ENCODE measurements around the gene FBXL7.

GRCh38 chr5:15864536-15865215 lies 364.7 kb downstream of the FBXL7 start:
- TF ChIP-seq CTCF (IDR thresholded peaks at IDR 0.05) (no peak), EZH2phosphoT487 (IDR thresholded peaks at IDR 0.05) (no peak), EZH2 (IDR thresholded peaks at IDR 0.05) (no peak)
